GM15510 (cell line): ENCODE data around the gene BBS9.

ENCODE experiments used
- POLR2A ChIP-seq: IDR thresholded peaks from 3 replicates; pipeline ENCODE4 v1.6.1; 2011; ENCODE audit warnings: borderline replicate concordance; ENCODE audit not compliant: insufficient read length; ENCODE audit errors: extremely low read depth

BBS9 gene

DNA sequence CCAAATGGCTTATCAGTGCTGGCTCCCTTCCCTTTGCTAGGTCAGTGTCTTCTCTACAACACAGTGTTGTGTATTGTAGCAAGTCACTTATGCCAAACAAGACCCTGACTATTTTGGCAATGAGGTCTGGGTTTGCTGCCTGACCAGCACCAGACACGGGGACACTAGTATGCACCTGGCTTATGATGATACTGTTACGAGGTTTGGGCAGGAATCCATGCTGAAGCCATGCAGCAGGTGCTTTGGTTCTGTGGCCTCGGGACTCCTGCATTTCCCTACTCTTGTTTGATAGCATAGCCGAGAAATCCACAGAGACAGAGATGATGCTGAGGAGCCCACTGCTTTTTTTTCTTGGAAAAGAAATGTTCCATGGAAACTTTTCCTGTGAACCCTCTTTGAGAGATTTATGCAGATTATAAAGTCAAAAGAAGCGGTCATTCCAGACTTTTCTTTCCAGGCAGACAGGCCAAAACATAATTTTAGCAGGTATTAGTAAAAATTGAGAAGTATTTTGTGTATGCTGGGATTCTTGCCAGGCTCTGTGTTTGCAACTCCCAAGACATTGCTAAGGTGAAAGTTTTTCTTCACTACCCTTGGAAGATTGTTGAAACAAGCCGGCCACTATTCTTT is 291.1 kb downstream of the BBS9 start:
- no peak for TF ChIP-seq POLR2A

DNA sequence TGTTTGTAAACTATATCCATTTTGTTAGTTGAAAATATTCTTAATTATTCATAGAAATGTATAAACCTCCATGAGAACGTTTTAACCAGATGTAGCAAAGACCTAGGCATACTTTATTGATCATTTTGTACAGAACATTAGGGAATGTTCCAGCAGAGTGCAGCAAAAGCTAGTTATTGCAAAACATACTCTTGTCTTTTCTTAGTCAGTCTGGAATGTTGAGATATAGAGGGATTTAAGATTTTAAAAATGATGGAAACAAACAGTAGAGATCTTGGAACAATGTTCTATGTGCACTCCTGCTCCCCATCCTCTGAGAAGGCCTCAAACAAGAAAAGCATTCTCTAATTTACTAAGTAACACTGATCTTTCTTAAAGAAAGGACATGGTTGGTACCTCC is 292.1 kb downstream of the BBS9 start:
- no peak for TF ChIP-seq POLR2A

DNA sequence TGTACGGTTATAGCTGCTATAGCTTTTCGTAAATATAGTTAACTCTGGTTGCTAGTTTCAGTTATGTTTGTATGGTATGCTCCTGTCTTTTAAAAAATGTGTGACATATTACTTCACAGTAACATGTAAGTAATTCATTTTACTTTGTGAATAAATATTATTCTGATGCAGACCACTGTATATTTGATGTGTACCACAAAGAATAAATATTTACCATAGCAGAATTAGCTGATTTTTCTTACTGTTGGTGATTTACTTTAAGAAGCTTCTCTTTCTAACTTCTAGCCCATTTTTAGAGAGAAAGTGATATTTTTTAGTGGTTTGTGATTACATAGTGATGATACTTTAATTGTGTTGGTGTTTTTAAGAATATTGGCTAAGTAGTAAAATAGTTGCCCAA is 292.8 kb downstream of the BBS9 start:
- no peak for TF ChIP-seq POLR2A

DNA sequence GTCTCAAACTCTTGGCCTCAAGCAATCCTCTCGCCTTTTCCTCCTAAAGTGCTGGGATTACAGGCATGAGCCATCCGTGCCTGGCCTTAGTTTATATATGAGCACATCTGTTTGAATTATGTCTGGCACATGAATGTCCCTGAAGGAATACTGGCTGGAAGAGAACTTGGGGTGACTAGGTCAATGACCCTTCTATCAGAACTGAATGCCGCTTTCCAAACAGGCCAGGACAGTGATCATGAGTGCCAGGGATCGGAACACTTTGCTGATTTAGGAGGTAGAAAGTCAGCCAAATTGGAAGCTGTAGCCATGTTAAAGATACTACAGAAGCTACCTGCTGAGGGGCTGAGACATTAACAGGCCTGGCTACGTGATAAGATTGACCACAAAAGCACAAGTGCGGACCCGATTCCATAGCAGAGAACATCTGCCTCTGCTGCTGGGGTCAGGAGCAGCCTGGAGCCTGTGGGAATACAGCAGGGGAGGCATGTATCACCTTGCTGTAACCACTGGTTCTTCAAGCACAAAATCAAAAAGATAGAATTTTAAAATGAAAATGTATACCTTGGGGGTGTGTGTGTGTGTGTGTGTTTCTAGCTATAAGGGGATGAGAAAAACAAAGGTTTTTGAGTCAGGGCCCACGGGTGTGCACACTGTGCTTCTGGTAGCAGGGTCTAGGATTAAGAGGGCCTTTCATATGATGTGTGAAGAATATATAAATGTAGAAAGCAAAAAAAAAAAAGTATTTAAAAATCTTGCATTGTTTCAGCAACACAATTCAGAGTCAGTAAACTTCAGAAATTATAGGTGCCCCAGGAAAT is 293.7 kb downstream of the BBS9 start:
- no peak for TF ChIP-seq POLR2A

- TF ChIP-seq POLR2A = no peak
These were observed 294.3 kb downstream of the BBS9 start for GRCh38 chr7:33423646-33424020.

- no peak for TF ChIP-seq POLR2A
These were observed 296.0 kb downstream of the BBS9 start for GRCh38 chr7:33425395-33425794.

GRCh38 chr7:33425929-33426678 is 296.7 kb downstream of the BBS9 start:
- no peak for TF ChIP-seq POLR2A

DNA sequence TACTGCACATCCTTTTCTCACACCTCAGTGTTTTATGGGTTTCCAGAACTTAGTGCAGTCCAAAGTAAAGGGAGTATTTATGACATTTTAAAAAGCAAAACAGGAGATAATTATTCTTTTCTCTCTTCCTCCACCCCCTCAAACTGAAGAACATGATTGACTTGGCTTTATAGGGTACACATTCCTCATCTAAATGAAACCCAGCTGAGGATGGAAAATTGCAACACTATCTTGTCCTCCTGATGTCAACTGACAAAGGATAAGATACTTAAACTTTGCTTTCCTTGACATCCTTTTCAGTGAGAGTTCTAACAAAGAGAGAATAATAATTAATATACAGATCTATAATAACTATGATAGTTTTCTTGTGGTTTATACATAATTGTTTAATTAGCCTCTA is 299.1 kb downstream of the BBS9 start:
- no peak for TF ChIP-seq POLR2A

DNA sequence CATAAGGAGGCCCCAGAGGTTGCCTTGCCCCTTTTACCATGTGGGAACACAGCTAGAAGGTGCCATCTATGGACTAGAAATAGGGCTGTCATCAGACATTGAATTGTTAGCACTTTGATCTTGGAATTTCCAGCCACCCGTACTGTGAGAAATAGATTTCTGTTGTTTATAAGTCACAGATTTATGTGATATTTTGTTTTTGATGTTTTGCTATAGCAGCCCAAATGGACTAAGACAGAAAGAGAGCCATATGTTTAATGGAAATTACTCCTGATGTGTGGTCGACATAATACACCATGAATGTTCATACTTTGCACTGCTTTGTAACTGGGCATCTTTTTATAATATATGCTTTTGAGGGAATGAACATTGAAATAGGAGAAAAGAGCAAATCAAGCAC is 302.2 kb downstream of the BBS9 start:
- no peak for TF ChIP-seq POLR2A

DNA sequence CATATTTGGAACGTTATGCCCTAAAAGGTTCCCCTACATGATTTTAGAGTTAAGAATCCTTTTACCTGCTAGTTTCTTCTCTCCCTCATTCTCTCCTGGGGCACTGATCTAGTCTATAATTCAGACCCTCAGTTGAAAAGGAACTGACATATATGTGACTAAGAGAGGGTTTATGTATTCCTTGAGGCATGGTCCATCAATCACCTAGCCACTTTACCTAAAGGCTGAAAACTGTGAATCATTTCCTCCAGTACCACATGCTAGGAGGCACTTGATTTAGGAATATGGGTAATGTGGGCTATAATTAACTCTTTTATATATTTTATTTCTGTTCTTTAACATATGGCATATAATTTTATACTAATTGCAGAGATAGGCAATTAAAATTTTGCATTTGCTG is 303.5 kb downstream of the BBS9 start:
- no peak for TF ChIP-seq POLR2A

DNA sequence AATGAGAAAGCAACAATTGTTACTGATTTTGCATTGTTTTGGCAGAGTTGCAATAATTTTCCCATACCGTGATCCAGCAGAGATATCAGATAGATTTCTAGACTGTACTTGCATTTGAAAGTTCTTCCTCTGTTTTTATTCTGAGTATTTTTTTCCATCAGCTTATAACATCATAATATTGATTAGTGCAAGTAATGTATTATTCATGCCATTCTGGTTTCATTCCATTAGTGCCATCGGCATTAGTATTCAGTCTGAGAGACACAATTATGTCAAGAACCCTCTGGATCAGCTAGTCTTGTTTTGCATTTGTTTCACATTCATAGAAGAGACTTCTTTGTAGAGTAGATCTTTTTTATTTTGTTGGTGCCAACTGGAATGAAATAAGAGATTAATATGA is 304.0 kb downstream of the BBS9 start:
- TF ChIP-seq POLR2A = no peak

DNA sequence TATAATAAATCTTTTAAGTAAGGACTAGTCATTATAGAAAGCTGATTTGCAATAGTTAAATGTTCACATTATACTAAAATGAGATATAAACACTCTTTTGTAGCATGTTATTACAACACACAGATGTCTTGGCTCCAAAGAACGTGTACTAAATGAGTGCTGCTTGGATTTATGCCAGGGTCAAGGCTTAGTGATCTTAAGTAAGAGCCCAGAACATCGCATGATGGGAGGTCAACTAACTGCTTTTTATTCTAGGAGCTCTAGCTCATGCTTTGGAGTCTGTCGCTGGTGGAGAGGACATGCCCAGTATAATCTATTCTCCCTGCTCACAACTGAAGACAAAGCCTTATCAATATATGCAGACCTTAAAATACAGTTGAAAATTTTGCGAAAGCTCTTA is 315.1 kb downstream of the BBS9 start:
- no peak for TF ChIP-seq POLR2A

GRCh38 chr7:33446551-33446950 is 317.2 kb downstream of the BBS9 start:
- no peak for TF ChIP-seq POLR2A

- no peak for TF ChIP-seq POLR2A
These were observed 318.7 kb downstream of the BBS9 start for GRCh38 chr7:33448035-33448434.

DNA sequence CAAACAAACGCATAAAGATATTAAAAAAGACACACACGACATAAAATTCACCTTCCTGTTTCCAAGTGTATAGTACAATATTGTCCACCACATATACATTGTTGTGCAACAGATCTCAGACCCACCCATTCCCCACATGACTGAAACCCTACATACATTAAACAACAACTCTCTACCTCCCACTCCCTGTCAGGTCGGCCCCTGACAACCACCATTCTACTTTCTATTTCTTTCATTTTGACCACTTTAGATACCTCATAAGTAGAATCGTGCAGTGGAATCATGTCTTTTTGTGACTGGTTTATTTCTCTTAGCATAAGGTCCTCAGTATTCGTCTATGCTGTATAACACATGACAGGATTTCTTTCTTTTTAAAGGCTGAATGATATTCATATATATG is 320.5 kb downstream of the BBS9 start:
- no peak for TF ChIP-seq POLR2A

- no peak for TF ChIP-seq POLR2A
These were observed 323.6 kb downstream of the BBS9 start for GRCh38 chr7:33452805-33453502.

- TF ChIP-seq POLR2A = no peak
These were observed 327.7 kb downstream of the BBS9 start for GRCh38 chr7:33457039-33457438.
